ENCODE results near the gene SIL1.

The SIL1 gene

GRCh38 chr5:139050432-139050831 is 147.7 kb downstream of the SIL1 start:
- Histone ChIP-seq H3K36me3 (no peaks in the 10 kb centered on the region), H3K27me3 (no peaks in the 10 kb centered on the region), H3K4me3 (ENCODE audit: low read depth in 1 of 2, low read length in 1 of 2) (no peak overlapping the region), H3K9me3 (no peaks in the 10 kb centered on the region), H3K4me1 (ENCODE audit: control insufficient read depth in 1 of 2, insufficient read depth in 1 of 2, low read depth in 1 of 2, low read length in 1 of 2) (peaks cover 0 to 6% of the 10 kb centered on the region in 2 experiments), H3K27ac (no peak overlapping the region)
- TF ChIP-seq CTCF (IDR thresholded peaks at IDR 0.05) = no peak

- no peak overlapping the region for H3K4me3 ChIP-seq (ENCODE audit: low read depth in 1 of 2, low read length in 1 of 2)
Measured at GRCh38 chr5:139049780-139050179, 148.4 kb downstream of the SIL1 start.

GRCh38 chr5:139046551-139046950 is 151.6 kb downstream of the SIL1 start:
- Histone ChIP-seq H3K36me3 (peaks cover 4% of the 10 kb centered on the region), H3K4me1 (ENCODE audit: control insufficient read depth in 1 of 2, insufficient read depth in 1 of 2, low read depth in 1 of 2, low read length in 1 of 2) (peaks cover 0 to 6% of the 10 kb centered on the region in 2 experiments), H3K4me3 (ENCODE audit: low read depth in 1 of 2, low read length in 1 of 2) (no peak overlapping the region), H3K9me3 (no peaks in the 10 kb centered on the region), H3K27ac (no peak overlapping the region), H3K27me3 (no peaks in the 10 kb centered on the region)
- TF ChIP-seq CTCF (IDR thresholded peaks at IDR 0.05) = no peak

More at GRCh38 chr5:139049780-139050179, 148.4 kb downstream of the SIL1 start:
- Histone ChIP-seq H3K9me3 (no peaks in the 10 kb centered on the region), H3K27ac (no peak overlapping the region), H3K4me1 (ENCODE audit: control insufficient read depth in 1 of 2, insufficient read depth in 1 of 2, low read depth in 1 of 2, low read length in 1 of 2) (peaks cover 0 to 6% of the 10 kb centered on the region in 2 experiments), H3K27me3 (no peaks in the 10 kb centered on the region), H3K36me3 (no peaks in the 10 kb centered on the region)
- TF ChIP-seq CTCF (IDR thresholded peaks at IDR 0.05) = no peak

GRCh38 chr5:139043157-139043905 is 154.8 kb downstream of the SIL1 start:
- Histone ChIP-seq H3K27ac (no peak overlapping the region), H3K9me3 (no peaks in the 10 kb centered on the region), H3K27me3 (no peaks in the 10 kb centered on the region), H3K36me3 (peaks cover 4% of the 10 kb centered on the region), H3K4me1 (ENCODE audit: control insufficient read depth in 1 of 2, insufficient read depth in 1 of 2, low read depth in 1 of 2, low read length in 1 of 2) (no peaks in the 10 kb centered on the region), H3K4me3 (ENCODE audit: low read depth in 1 of 2, low read length in 1 of 2) (no peak overlapping the region)
- no peak for TF ChIP-seq CTCF (IDR thresholded peaks at IDR 0.05)

- TF ChIP-seq CTCF (IDR thresholded peaks at IDR 0.05) = no peak
- no peak overlapping the region for H3K27ac ChIP-seq
Measured at GRCh38 chr5:139040081-139040480, 158.1 kb downstream of the SIL1 start.

More at GRCh38 chr5:139040081-139040480, 158.1 kb downstream of the SIL1 start:
- no peaks in the 10 kb centered on the region for H3K4me1 ChIP-seq (ENCODE audit: control insufficient read depth in 1 of 2, insufficient read depth in 1 of 2, low read depth in 1 of 2, low read length in 1 of 2)
- H3K36me3 ChIP-seq = peaks cover 4% of the 10 kb centered on the region
- no peak overlapping the region for H3K4me3 ChIP-seq (ENCODE audit: low read depth in 1 of 2, low read length in 1 of 2)
- no peaks in the 10 kb centered on the region for H3K9me3 ChIP-seq
- H3K27me3 ChIP-seq = no peaks in the 10 kb centered on the region

All from neutrophil (primary cell).